GM19395 (cell line): ENCODE measurements around the gene MED6.
A peak's percentile ranks its signal among the peaks of the same experiment; 100 is the strongest.

Experiments used
- ATAC-seq: cut with Tn5 transposase; IDR thresholded peaks from one replicate; pipeline ENCODE4 v1.9.1; 2021; ENCODE audit warnings: mild to moderate bottlenecking, moderate library complexity; ENCODE audit not compliant: unreplicated experiment

MED6 gene, protein sequence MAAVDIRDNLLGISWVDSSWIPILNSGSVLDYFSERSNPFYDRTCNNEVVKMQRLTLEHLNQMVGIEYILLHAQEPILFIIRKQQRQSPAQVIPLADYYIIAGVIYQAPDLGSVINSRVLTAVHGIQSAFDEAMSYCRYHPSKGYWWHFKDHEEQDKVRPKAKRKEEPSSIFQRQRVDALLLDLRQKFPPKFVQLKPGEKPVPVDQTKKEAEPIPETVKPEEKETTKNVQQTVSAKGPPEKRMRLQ

DNA sequence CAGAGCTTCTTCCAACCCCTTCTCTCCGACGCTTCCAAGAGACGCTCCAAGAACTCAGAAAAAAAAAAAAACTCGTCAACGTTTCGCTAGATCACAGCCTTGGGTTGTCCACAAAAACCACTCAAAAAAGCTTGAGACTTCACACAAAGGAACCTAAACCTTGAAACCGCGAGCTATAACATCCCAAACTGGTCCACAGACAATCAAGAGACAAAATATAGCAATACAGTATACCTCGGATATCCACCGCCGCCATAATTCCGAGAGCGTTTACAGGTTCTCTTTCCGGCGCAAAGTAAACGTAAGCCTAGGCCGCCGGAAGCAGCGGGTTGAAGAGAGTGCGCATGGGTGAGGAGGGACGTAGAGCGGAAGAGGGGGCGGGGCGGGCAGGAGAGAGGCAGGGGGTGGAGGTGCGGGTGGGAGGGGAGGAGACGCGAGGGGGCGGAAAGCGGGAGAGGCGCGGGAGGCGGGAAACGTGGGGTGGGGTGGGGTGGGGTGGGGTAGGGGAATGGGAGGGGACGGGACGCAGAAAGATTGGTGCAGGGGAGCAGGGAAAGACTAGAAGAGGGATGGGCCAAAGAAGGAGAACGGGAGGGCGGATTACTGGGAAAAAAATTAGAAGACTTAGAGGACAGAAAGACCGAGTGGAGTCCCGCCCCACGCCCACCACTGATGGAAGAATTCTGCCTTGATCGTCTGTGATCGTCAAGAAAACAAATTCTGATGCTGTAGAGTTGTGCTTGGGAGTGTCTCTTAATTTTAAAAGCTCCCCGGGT, at the start of gene MED6:
TSS of gene MED6 (minus strand) at position 274 of the 776 bp plus-strand sequence. CDS start at position 256, 18 bp downstream.
- ATAC-seq, result peak; percentile 86

DNA sequence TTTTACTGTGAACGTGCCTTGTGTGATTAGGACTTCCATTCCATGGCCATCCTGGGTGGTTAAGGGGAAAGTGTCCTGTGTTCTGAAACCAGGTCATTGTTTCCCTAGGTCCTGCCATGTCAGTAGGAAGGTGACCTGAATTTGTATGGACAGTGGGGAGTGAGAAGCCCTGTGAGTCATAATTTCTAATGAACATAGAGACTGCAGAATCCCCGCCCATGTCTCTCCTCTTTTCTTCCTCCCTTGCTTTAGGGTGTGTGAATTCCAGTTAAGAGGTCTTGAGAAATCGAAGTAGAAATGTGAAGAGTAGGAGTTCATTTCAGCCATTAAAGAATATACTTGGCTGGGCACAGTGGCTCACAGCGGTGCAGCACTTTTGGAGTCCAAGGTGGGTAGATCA, 49.3 kb upstream of the MED6 start:
- ATAC-seq, result no peak

DNA sequence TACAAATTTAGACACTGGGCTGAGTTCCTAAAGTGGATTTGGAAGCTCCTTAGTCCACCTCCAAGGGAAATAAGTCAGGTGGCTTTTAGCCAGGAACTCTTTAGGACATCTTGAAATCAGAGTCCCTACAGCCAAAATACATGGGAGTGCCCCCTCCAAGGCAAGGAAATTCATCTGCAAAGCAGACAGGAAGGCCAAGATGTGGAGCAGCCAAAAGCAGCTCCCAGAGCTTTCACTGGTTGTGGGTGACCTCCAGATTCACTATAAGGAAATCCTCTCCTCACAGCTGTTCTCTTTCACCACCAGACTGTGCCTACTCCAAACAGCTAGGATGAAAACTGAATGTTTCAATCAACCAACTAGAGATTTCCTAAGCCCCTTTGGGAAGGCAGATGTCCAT, 47.9 kb upstream of the MED6 start:
- ATAC-seq, result no peak

- no peak for ATAC-seq
Observed at GRCh38 chr14:70646705-70647104, 46.2 kb upstream of the MED6 start.

- no peak for ATAC-seq
Observed at GRCh38 chr14:70645892-70646291, 45.4 kb upstream of the MED6 start.

DNA sequence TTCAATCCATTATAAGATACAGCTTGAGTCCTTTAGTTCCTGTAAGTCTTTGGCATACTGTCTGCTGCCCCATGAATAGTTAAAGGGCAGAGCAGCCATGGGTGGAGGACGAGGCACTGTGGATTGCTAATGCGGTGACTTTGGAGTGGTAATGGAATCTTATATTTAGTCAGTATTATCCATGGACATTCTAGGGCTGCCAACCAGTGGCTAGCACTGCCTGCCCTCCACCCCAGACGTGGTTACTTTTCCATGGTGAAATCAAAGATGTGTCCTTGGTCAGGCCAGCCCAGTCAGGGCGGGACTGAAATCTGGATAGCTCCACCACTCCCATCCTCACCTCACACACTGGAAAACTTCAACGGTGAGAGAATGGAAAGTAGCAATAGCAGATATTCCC, 43.5 kb upstream of the MED6 start:
- ATAC-seq, result no peak

GRCh38 chr14:70642303-70643235, 42.1 kb upstream of the MED6 start:
- ATAC-seq, result no peak

- ATAC-seq, result no peak
Observed at GRCh38 chr14:70641548-70642302, 41.3 kb upstream of the MED6 start, which contains the start of gene TTC9. TTC9 (plus strand) TSS chr14:70641916; CDS start chr14:70642130, 214 bp downstream.

DNA sequence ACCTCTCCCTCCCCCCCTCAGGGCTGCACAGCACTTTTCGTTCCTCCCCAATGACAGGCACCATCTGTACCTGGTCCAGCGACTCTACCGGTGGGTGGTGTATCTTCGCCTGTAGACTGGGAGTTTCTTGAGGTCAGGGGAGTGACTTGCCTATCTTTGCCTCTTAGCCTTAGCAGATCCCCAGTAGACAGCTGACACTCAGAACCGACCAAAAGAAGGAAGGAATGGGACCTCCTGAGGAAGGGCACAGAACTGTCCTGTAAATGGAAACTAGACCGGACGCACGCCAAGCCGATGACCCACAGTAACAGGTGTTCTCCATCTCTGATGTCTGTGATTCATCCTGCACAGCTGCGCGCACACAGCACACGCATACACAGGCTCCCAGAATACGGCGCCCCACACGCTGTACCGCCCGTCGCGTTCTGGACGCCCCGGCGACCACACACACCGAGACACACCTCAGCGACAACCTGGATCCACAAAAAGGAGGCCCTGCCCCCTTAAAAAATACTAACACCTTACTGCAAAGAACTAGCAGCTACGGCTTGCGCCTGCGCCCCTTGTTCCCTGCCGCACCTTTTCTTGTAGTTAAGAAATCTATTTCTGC, 40.6 kb upstream of the MED6 start:
- ATAC-seq, result peak; percentile 76

- no peak for ATAC-seq
Observed at GRCh38 chr14:70638416-70638815, 38.0 kb upstream of the MED6 start.

DNA sequence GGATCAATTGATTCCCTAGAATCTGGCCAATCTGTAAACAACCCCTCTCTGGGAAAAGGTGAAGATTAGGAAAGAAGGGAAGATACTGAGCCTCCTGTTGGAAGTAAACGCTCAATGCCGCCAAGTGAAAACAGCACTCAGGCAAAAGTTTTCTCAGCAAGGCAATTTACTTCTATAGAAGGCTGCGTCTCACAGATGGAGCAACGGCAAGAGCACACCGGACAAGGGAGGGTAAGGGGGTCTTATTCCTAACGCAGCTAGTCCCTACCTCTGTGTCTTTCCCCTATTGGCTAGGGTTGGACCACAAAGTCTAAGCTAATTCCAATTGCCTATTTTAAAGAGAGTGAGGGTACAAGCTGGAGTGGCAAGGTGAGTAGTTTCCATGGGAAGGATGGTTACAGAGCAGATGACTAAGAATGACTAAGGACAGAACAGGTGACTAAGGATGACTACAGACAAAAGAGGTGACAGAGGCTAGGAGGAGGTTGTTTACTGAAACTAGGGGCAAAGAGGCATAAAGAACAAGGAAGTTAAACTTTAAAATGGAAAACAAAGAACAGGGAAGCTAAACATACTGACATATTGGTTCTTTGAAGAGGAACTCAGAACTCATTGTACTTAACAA, 35.6 kb upstream of the MED6 start:
- ATAC-seq, result no peak

- ATAC-seq, result no peak
Observed at GRCh38 chr14:70631948-70632347, 31.5 kb upstream of the MED6 start.

DNA sequence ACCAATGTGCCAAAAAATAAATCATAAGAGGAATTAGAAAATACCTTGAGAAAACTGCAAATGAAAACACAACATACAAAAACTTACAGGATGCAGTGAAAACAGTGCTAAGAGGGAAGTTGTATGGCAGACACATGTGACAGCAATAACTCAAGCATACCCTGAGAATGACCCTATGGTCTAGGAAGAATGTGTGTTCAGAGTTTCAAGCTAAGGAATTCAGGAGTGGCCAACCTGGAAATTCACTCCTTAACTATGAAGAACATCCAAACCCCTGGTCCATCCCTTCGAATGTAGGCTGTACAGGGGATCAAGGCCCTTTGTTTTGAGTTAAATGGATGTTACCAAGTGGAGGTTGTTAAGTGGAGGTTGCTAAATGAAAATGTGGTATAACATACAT, 24.5 kb upstream of the MED6 start:
- no peak for ATAC-seq

- ATAC-seq, result no peak
Observed at GRCh38 chr14:70622111-70622712, 21.8 kb upstream of the MED6 start.

- ATAC-seq, result no peak
Observed at GRCh38 chr14:70619708-70620107, 19.3 kb upstream of the MED6 start.

- ATAC-seq, result no peak
Observed at GRCh38 chr14:70618314-70618713, 17.9 kb upstream of the MED6 start.

DNA sequence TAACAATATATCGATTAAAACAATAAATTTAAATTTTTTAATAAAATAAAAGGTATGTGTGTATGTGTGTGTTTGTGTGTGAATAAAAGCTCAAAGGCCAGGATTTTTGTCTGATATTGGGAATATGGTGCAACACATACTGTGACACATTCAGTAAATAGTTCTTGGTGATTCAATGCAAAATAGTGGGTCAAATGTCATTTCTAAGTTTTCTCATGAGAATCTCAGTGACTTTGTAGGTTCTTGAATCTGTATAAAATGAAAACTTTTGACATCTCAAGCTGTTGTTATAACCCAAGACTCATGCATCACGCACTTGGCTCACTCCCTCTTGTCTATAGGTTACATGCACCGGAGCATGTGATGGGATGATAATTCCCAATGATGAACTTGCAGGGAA, 16.2 kb upstream of the MED6 start:
- ATAC-seq, result no peak

GRCh38 chr14:70611216-70611615, 10.8 kb upstream of the MED6 start:
- ATAC-seq, result no peak

DNA sequence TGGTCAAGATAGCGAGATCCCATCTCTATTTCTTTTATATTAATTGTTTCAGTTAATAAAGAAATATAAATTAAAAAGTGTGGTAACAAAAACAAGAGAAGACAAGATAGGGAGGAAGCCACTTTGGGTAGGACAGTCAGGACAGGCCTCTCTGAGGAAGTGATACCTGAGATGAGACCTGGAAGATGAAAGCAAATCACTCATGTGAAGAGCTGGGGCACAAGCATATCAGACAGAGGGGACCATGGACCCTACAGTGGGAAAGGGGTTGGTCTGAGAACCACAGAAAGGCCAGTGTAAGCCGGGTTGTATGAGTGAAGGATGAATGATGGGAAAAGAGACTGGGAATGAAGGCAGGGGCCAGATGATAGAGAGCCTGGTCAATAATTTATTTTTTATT, 1.8 kb upstream of the MED6 start:
- no peak for ATAC-seq
